Urinary bladder (tissue), 4 donors: Measurements from ENCODE around the gene TMEM52. TPM values are rescaled to one million over a fixed set of nuclear protein-coding genes. Genes with fewer than 3 reads are reported as not detected.

Experiments
- DNase-seq: peaks from one replicate; pipeline ENCODE4 v3.0.0-alpha.2; 2015; ENCODE audit errors: extremely low spot score
- H3K27ac ChIP-seq: one replicate; pipeline ENCODE4 v1.5.1; 2013; ENCODE audit warnings: low read depth, mild to moderate bottlenecking, moderate library complexity
- H3K36me3 ChIP-seq: one replicate; pipeline ENCODE4 v1.6.1; 2013; ENCODE audit warnings: mild to moderate bottlenecking, moderate library complexity; ENCODE audit not compliant: insufficient read depth
- H3K4me1 ChIP-seq: one replicate; pipeline ENCODE4 v1.6.1; 2013; ENCODE audit warnings: mild to moderate bottlenecking, moderate library complexity; ENCODE audit not compliant: insufficient read depth
- H3K4me3 ChIP-seq: one replicate; pipeline ENCODE4 v1.5.1; 2013; ENCODE audit warnings: low read depth, low read length
- WGBS: extraction: QIAGEN DNeasy Blood & Tissue Kit; methylation state at CpG from one replicate; pipeline ENCODE4 v1.1.7; 2013; 5-methylcytosine and 5-hydroxymethylcytosine counted together
- polyA plus RNA-seq: library from polyadenylated mRNA; stranded (reverse); fragments of 200-250 nt; gene quantifications from one replicate; pipeline ENCODE4 v1.2.3, GENCODE V29; 2013
- total RNA-seq: library from RNA; depleted of rRNA; stranded (reverse); fragments of >200 nt; gene quantifications from one replicate; pipeline ENCODE4 v1.2.3, GENCODE V29; 2014
- donor health status: healthy with polysubstance abuse.
- donor health status: healthy.

Gene TMEM52
- total and polyA plus RNA-seq, 2 donors = 1.0 TPM; not detected in 1

- H3K27ac ChIP-seq = no peak overlapping the region
- no peaks in the 10 kb centered on the region for H3K4me1 ChIP-seq
- WGBS = 90% methylated on average over 38 of the region's 38 CpGs
- no peak overlapping the region for H3K4me3 ChIP-seq
- H3K36me3 ChIP-seq = no peaks in the 10 kb centered on the region
- DNase-seq = no peak
These were observed 37.8 kb upstream of the TMEM52 start for GRCh38 chr1:1956586-1957532.

GRCh38 chr1:1956101-1956500 is 37.0 kb upstream of the TMEM52 start:
- Histone ChIP-seq H3K36me3 (no peaks in the 10 kb centered on the region), H3K4me3 (no peak overlapping the region), H3K27ac (no peak overlapping the region), H3K4me1 (no peaks in the 10 kb centered on the region)
- no peak for DNase-seq
- 86% methylated on average over 7 of the region's 7 CpGs for WGBS

GRCh38 chr1:1955621-1956094 is 36.6 kb upstream of the TMEM52 start:
- H3K4me3 ChIP-seq = no peak overlapping the region
- H3K36me3 ChIP-seq = no peaks in the 10 kb centered on the region
- 57% methylated on average over 14 of the region's 14 CpGs for WGBS
- no peaks in the 10 kb centered on the region for H3K4me1 ChIP-seq
- no peak overlapping the region for H3K27ac ChIP-seq
- no peak for DNase-seq

- DNase-seq = no peak
- no peak overlapping the region for H3K27ac ChIP-seq
- H3K4me1 ChIP-seq = no peaks in the 10 kb centered on the region
- H3K36me3 ChIP-seq = no peaks in the 10 kb centered on the region
- 75% methylated on average over 46 of the region's 46 CpGs for WGBS
- H3K4me3 ChIP-seq = no peak overlapping the region
These were observed 35.9 kb upstream of the TMEM52 start for GRCh38 chr1:1954831-1955441.

GRCh38 chr1:1954015-1954414 is 34.9 kb upstream of the TMEM52 start:
- no peak overlapping the region for H3K27ac ChIP-seq
- H3K36me3 ChIP-seq = no peaks in the 10 kb centered on the region

GRCh38 chr1:1950940-1951339 is 31.9 kb upstream of the TMEM52 start:
- Histone ChIP-seq H3K36me3 (no peaks in the 10 kb centered on the region), H3K4me3 (no peak overlapping the region), H3K27ac (no peak overlapping the region), H3K4me1 (no peaks in the 10 kb centered on the region)
- no peak for DNase-seq
- 65% methylated on average over 5 of the region's 5 CpGs for WGBS

More at GRCh38 chr1:1954015-1954414, 34.9 kb upstream of the TMEM52 start:
- no peak overlapping the region for H3K4me3 ChIP-seq
- DNase-seq = no peak
- 89% methylated on average over 9 of the region's 9 CpGs for WGBS
- H3K4me1 ChIP-seq = no peaks in the 10 kb centered on the region

- DNase-seq = no peak
- no peaks in the 10 kb centered on the region for H3K4me1 ChIP-seq
- no peaks in the 10 kb centered on the region for H3K36me3 ChIP-seq
- H3K27ac ChIP-seq = no peak overlapping the region
- H3K4me3 ChIP-seq = no peak overlapping the region
- 56% methylated on average over 1 of the region's 1 CpG for WGBS
These were observed 29.7 kb upstream of the TMEM52 start for GRCh38 chr1:1948783-1949182.

- Histone ChIP-seq H3K36me3 (no peaks in the 10 kb centered on the region), H3K27ac (no peak overlapping the region), H3K4me3 (no peak overlapping the region), H3K4me1 (no peaks in the 10 kb centered on the region)
- 74% methylated on average over 14 of the region's 14 CpGs for WGBS
- no peak for DNase-seq
These were observed 28.4 kb upstream of the TMEM52 start for GRCh38 chr1:1947493-1947892.

GRCh38 chr1:1946540-1946939 is 27.5 kb upstream of the TMEM52 start:
- H3K36me3 ChIP-seq = no peaks in the 10 kb centered on the region
- H3K4me3 ChIP-seq = no peak overlapping the region
- no peaks in the 10 kb centered on the region for H3K4me1 ChIP-seq
- no peak overlapping the region for H3K27ac ChIP-seq
- 20% methylated on average over 11 of the region's 11 CpGs for WGBS
- DNase-seq = no peak

- H3K4me1 ChIP-seq = no peaks in the 10 kb centered on the region
- H3K36me3 ChIP-seq = no peaks in the 10 kb centered on the region
- DNase-seq = no peak
- H3K27ac ChIP-seq = no peak overlapping the region
- 91% methylated on average over 29 of the region's 29 CpGs for WGBS
- no peak overlapping the region for H3K4me3 ChIP-seq
These were observed 26.8 kb upstream of the TMEM52 start for GRCh38 chr1:1945782-1946393.

GRCh38 chr1:1943834-1944570 is 24.9 kb upstream of the TMEM52 start:
- Histone ChIP-seq H3K4me3 (no peak overlapping the region), H3K36me3 (no peaks in the 10 kb centered on the region), H3K4me1 (no peaks in the 10 kb centered on the region), H3K27ac (no peak overlapping the region)
- DNase-seq = no peak
- WGBS = 20% methylated on average over 37 of the region's 37 CpGs

GRCh38 chr1:1942753-1943656 is 23.9 kb upstream of the TMEM52 start:
- no peak for DNase-seq
- H3K4me1 ChIP-seq = no peaks in the 10 kb centered on the region
- H3K36me3 ChIP-seq = no peaks in the 10 kb centered on the region
- 67% methylated on average over 45 of the region's 45 CpGs for WGBS
- no peak overlapping the region for H3K27ac ChIP-seq
- no peak overlapping the region for H3K4me3 ChIP-seq
